NT2/D1 (cell line): Measurements from ENCODE around the gene NRG2.

Experiments used
- YY1 ChIP-seq: IDR thresholded peaks from 2 replicates; pipeline ENCODE4 v1.6.1; 2011; ENCODE audit not compliant: insufficient read length, insufficient read depth
- ZNF274 ChIP-seq: IDR thresholded peaks from 2 replicates; pipeline ENCODE4 v1.6.1; 2011; ENCODE audit warnings: mild to moderate bottlenecking, low read depth, low read length

DNA sequence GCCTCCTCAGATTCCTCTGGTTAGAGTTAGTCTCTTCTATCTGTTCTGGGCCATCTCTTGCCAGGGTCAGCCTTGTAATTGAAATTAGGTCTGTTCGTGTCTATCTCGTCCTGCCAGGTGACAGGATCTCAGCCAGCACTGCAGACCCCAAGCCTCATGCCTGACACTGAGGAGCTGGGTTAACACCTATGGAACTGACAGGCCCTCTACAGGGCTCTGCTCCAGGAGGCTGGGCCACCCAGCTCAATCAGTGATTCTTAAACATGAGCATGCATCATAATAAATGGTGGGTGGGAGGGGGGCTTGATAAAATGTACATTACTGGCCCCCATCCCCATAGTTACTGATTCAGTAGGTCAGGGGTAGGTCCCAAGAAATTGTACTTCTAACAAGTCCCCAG is 144.1 kb downstream of the NRG2 start:
- TF ChIP-seq ZNF274 (no peak), YY1 (no peak)
